Measurements from ENCODE around the gene CRAT. TPM values are rescaled to one million over a fixed set of nuclear protein-coding genes. Genes with fewer than 3 reads are reported as not detected.

The CRAT gene
- total and polyA plus RNA-seq, 11 donors = 37.0 to 126 (median 65.7) TPM

DNA sequence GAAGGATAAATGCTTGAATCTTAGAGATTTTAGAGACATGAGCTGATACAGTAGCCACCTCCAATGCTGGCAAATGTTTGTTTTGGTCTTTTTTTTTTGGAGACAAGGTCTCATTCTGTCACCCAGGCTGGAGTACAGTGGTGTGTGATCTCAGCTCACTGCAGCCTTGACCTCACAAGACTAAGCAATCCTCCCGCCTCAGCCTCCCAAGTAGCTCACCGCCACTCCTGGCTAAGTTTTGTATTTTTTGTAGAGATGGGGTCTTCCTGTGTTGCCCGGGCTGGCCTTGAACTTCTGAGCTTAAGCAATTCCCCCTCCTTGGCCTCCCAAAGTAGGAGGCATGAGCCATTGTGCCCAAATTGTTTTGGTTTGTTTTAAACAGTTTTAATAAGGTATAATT lies 36.5 kb downstream of the CRAT start:
- 82 to 90% (median 88%) methylated on average over 3 of the region's 3 CpGs for WGBS, 4 donors
- Histone ChIP-seq H3K4me1 (peaks cover 0 to 19% (median 6%) of the 10 kb centered on the region in 12 donors), H3K36me3 (peaks cover 0 to 17% (median 3%) of the 10 kb centered on the region in 9 donors), H3K4me3 (no peak overlapping the region), H3K27ac (no peak overlapping the region), H3K27me3 (no peaks in the 10 kb centered on the region), H3K9me3 (no peaks in the 10 kb centered on the region)
- intact Hi-C loops (cut with DNase I) = no loop called here
- no peak for ATAC-seq
- no peak for DNase-seq
- no peak for TF ChIP-seq POLR2A (IDR thresholded peaks at IDR 0.05)
- TF ChIP-seq, protein P1, sequence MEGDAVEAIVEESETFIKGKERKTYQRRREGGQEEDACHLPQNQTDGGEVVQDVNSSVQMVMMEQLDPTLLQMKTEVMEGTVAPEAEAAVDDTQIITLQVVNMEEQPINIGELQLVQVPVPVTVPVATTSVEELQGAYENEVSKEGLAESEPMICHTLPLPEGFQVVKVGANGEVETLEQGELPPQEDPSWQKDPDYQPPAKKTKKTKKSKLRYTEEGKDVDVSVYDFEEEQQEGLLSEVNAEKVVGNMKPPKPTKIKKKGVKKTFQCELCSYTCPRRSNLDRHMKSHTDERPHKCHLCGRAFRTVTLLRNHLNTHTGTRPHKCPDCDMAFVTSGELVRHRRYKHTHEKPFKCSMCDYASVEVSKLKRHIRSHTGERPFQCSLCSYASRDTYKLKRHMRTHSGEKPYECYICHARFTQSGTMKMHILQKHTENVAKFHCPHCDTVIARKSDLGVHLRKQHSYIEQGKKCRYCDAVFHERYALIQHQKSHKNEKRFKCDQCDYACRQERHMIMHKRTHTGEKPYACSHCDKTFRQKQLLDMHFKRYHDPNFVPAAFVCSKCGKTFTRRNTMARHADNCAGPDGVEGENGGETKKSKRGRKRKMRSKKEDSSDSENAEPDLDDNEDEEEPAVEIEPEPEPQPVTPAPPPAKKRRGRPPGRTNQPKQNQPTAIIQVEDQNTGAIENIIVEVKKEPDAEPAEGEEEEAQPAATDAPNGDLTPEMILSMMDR (IDR thresholded peaks at IDR 0.05) = no peak

DNA sequence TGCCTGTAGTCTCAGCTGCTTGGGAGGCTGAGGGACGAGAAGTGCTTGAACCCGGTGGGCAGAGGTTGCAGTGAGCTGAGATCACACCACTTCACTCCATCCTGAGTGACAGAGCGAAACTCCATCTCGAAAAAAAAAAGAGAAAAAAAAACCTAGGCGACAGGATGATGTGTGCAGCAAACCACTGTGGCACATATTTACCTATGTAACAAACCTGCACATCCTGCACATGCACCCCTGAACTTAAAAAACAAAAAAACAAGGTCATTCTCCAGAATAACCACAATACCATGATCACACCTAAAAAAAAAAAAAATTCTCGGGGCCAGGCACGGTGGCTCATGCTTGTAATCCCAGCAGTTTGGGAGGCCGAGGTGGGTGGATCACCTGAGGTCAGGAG lies 37.2 kb downstream of the CRAT start:
- no peak overlapping the region for H3K27ac ChIP-seq
- ATAC-seq = no peak
- peaks cover 0 to 24% (median 10%) of the 10 kb centered on the region in 9 donors for H3K36me3 ChIP-seq
- TF ChIP-seq POLR2A (IDR thresholded peaks at IDR 0.05) = no peak
- WGBS, 4 donors = 86 to 89% (median 87%) methylated on average over 8 of the region's 8 CpGs
- intact Hi-C loops (cut with DNase I) = no loop called here
- H3K9me3 ChIP-seq = no peaks in the 10 kb centered on the region
- no peak overlapping the region for H3K4me3 ChIP-seq
- H3K27me3 ChIP-seq = no peaks in the 10 kb centered on the region
- H3K4me1 ChIP-seq = peaks cover 0 to 26% (median 10%) of the 10 kb centered on the region in 12 donors
- no peak for DNase-seq

DNA sequence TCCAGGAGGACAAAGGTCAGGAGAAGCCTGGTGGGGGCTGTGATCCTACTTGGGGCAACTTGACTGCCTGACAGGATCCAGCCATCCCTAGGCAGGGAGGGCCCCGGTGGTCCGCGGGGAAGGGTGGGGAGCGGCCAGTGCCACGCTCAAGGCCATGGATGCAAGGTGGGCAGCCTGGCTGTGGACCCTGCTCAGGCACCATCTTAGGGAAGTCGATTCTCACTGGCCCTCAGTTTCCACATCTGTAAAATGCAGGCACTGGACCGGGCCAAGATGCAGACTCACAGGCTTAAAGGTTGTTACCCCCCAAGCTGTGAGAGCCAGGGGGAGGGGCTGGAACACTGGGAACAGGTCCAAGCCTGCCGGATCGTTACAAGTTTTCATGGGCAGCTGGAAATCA lies 38.4 kb downstream of the CRAT start:
- DNase-seq (no peak), ATAC-seq (no peak)
- WGBS, 4 donors = 55 to 64% (median 62%) methylated on average over 8 to 9 of the region's 9 CpGs
- Histone ChIP-seq H3K36me3 (peaks cover 0 to 36% (median 22%) of the 10 kb centered on the region in 9 donors), H3K27ac (no peak overlapping the region), H3K4me1 (peaks cover 0 to 28% (median 11%) of the 10 kb centered on the region in 12 donors), H3K4me3 (no peak overlapping the region), H3K27me3 (no peaks in the 10 kb centered on the region), H3K9me3 (no peaks in the 10 kb centered on the region)
- TF ChIP-seq, protein P1 (IDR thresholded peaks at IDR 0.05) = no peak
- no peak for TF ChIP-seq POLR2A (IDR thresholded peaks at IDR 0.05)
- intact Hi-C loops (cut with DNase I) = no loop called here

DNA sequence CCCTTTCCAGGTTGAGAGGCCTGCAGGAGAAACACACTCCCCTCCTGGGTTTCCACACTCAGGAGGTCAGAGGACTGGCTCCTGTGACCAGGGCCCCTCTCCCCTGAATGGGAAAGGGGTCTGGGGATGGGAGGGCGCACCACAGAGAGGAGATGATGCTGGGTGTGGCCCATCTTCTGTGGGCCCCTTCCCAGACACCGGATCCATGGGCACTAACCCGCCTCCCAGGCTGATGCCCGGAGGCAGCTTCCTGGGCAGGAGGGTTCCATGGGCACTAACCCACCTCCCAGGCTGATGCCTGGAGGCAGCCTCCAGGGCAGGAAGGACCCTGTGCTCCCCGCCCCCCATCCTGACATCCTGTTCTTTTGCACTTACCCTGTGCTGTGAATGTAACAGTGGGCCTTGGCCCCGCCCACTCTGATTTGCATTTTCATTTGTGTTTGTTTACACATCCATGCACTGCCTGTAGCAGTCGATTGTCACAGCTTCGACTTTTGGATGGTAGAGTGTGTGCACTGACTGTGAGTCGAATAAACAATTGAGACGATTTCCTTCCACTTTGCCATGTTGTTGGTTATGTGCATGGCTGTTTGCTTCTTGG lies 39.0 kb downstream of the CRAT start:
- no peak for TF ChIP-seq POLR2A (IDR thresholded peaks at IDR 0.05)
- TF ChIP-seq, protein P1 (IDR thresholded peaks at IDR 0.05) = no peak
- intact Hi-C loops (cut with DNase I) = no loop called here
- Histone ChIP-seq H3K9me3 (no peaks in the 10 kb centered on the region), H3K27ac (no peak overlapping the region), H3K4me3 (no peak overlapping the region), H3K36me3 (peaks cover 0 to 38% (median 24%) of the 10 kb centered on the region in 9 donors), H3K27me3 (no peaks in the 10 kb centered on the region), H3K4me1 (peaks cover 0 to 28% (median 11%) of the 10 kb centered on the region in 12 donors)
- DNase-seq (no peak), ATAC-seq (no peak)
- 72 to 76% (median 73%) methylated on average over 10 of the region's 10 CpGs for WGBS, 4 donors

Measured in heart left ventricle (tissue), 16 donors.